SK-N-MC (cell line): ENCODE measurements around the gene GMDS.

Experiments used
- DNase-seq: peaks from one replicate; pipeline ENCODE4 v3.0.0-alpha.2; 2011; ENCODE audit warnings: low read depth, low spot score
- H3K27ac ChIP-seq: fragments of 200-600 bp; sonication (generic); 2 replicates; pipeline ENCODE4 v1.5.1; 2016; ENCODE audit warnings: mixed run types
- H3K36me3 ChIP-seq: fragments of 200-600 bp; sonication (generic); 2 replicates; pipeline ENCODE4 v1.6.1; 2017; ENCODE audit warnings: antibody characterized with exemption, low read length, mixed read lengths; ENCODE audit not compliant: insufficient read depth
- H3K4me3 ChIP-seq: fragments of 200-600 bp; sonication (generic); 2 replicates; pipeline ENCODE4 v1.5.1; 2016
- H3K9ac ChIP-seq: fragments of 200-600 bp; sonication (generic); 2 replicates; pipeline ENCODE4 v1.8.0; 2017; ENCODE audit warnings: mixed run types, mixed read lengths; ENCODE audit not compliant: insufficient read length
- H3K9me3 ChIP-seq: fragments of 200-600 bp; sonication (generic); 2 replicates; pipeline ENCODE4 v1.6.1; 2017; ENCODE audit warnings: low read depth, mild to moderate bottlenecking, antibody characterized with exemption, low read length, moderate library complexity, mixed read lengths
- EZH2 ChIP-seq: fragments of 200-600 bp; sonication (generic); IDR thresholded peaks from one replicate; pipeline ENCODE4 v1.6.1; 2017; ENCODE audit warnings: antibody characterized with exemption
- FOXP2 ChIP-seq: optimal IDR thresholded peaks from 2 replicates; pipeline ENCODE3; 2011; ENCODE audit warnings: mild to moderate bottlenecking, moderate library complexity; ENCODE audit not compliant: insufficient read depth; ENCODE audit errors: extremely low read length, control extremely low read depth
- POLR2AphosphoS5 ChIP-seq: IDR thresholded peaks from 2 replicates; pipeline ENCODE4 v1.6.1; 2012; ENCODE audit warnings: mild to moderate bottlenecking, low read depth, low read length, borderline replicate concordance

Gene GMDS

DNA sequence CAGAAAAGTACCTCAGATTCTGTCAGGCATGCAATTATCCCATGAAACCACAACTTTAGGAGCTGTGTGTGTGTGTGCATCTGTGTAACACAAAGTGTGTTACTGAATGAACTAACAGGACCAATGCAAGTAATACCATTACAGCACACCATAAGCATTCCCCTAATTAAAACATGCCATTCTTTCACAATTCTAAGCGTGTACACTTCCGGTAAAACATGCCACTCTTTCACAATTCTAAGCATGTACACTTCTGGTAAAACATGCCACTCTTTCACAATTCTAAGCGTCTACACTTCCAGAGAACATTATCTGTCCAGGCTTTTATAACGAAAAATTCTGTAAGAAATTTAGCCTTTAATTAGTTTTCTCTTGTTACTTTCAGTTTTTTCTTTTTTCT lies 238.2 kb downstream of the GMDS start:
- Histone ChIP-seq H3K4me3 (no peak overlapping the region), H3K9me3 (no peaks in the 10 kb centered on the region), H3K27ac (no peak overlapping the region), H3K36me3 (no peaks in the 10 kb centered on the region), H3K9ac (no peak overlapping the region)
- TF ChIP-seq EZH2 (no peak), FOXP2 (no peak), POLR2AphosphoS5 (no peak)
- peak; percentile 18 for DNase-seq

DNA sequence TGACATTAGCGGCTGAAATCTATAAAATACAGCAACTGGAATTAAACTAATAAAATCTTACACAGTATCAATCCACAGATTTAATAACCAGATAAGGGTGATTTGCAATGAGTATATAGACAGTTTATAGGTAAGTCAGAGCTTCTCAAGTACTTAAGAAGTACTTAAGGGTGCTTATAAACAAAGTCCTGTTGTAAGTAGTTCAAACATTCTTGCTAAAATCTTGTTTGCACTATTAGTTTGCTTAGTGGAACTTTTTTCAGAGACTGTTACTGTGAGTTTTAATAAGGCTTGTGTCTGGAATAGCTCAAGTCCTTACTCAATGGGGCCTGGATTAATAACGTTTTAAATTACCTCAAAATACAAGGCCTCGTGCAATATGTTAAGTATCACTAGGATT lies 240.5 kb downstream of the GMDS start:
- H3K36me3 ChIP-seq: no peaks in the 10 kb centered on the region
- H3K27ac ChIP-seq: no peak overlapping the region
- TF ChIP-seq EZH2: no peak
- no peak for TF ChIP-seq FOXP2
- no peak for TF ChIP-seq POLR2AphosphoS5
- no peak overlapping the region for H3K9ac ChIP-seq
- DNase-seq: no peak
- H3K4me3 ChIP-seq: no peak overlapping the region
- no peaks in the 10 kb centered on the region for H3K9me3 ChIP-seq

- Histone ChIP-seq H3K4me3 (no peak overlapping the region), H3K36me3 (no peaks in the 10 kb centered on the region), H3K9ac (no peak overlapping the region), H3K27ac (no peak overlapping the region), H3K9me3 (no peaks in the 10 kb centered on the region)
- no peak for TF ChIP-seq POLR2AphosphoS5
- no peak for TF ChIP-seq EZH2
- TF ChIP-seq FOXP2: no peak
- DNase-seq: no peak
Observed at GRCh38 chr6:2000962-2001361, 244.4 kb downstream of the GMDS start.

- no peaks in the 10 kb centered on the region for H3K36me3 ChIP-seq
- DNase-seq: no peak
- H3K4me3 ChIP-seq: no peak overlapping the region
- no peak overlapping the region for H3K27ac ChIP-seq
- TF ChIP-seq EZH2 (no peak), FOXP2 (no peak), POLR2AphosphoS5 (no peak)
- no peak overlapping the region for H3K9ac ChIP-seq
- H3K9me3 ChIP-seq: no peaks in the 10 kb centered on the region
Observed at GRCh38 chr6:1997702-1998101, 247.7 kb downstream of the GMDS start.

- no peaks in the 10 kb centered on the region for H3K9me3 ChIP-seq
Observed at GRCh38 chr6:1995636-1996035, 249.8 kb downstream of the GMDS start.

DNA sequence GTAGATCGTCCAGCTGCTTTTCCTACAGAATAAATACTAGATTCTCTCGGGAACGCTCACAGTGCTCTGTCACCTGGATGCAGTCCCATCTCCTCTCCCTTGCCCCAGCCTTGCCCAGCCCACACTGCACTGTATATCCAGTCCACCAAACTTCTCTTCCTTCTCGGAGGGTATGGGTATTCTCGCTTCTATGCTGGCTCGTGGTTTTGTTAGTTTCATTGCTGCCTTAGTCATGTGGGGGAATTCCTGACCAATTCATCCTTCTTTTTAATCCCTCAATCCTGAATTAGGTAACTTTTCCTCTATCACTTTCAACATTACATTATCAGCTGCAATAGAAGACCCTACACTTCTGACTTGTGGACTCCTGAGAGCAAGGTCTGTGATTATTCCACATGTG lies 252.4 kb downstream of the GMDS start:
- no peak overlapping the region for H3K4me3 ChIP-seq
- H3K9me3 ChIP-seq: no peaks in the 10 kb centered on the region
- H3K9ac ChIP-seq: no peak overlapping the region
- no peaks in the 10 kb centered on the region for H3K36me3 ChIP-seq
- no peak overlapping the region for H3K27ac ChIP-seq
- no peak for DNase-seq
- TF ChIP-seq POLR2AphosphoS5 (no peak), EZH2 (no peak)

More at GRCh38 chr6:1995636-1996035, 249.8 kb downstream of the GMDS start:
- no peak for TF ChIP-seq EZH2
- TF ChIP-seq FOXP2: no peak
- no peak for TF ChIP-seq POLR2AphosphoS5
- H3K9ac ChIP-seq: no peak overlapping the region
- no peaks in the 10 kb centered on the region for H3K36me3 ChIP-seq
- H3K4me3 ChIP-seq: no peak overlapping the region
- H3K27ac ChIP-seq: no peak overlapping the region
- no peak for DNase-seq

GRCh38 chr6:1991332-1991878 lies 254.0 kb downstream of the GMDS start:
- H3K36me3 ChIP-seq: no peaks in the 10 kb centered on the region
- no peaks in the 10 kb centered on the region for H3K9me3 ChIP-seq
- no peak overlapping the region for H3K9ac ChIP-seq
- no peak for DNase-seq
- TF ChIP-seq POLR2AphosphoS5 (no peak), FOXP2 (no peak), EZH2 (no peak)
- no peak overlapping the region for H3K4me3 ChIP-seq
- H3K27ac ChIP-seq: no peak overlapping the region

DNA sequence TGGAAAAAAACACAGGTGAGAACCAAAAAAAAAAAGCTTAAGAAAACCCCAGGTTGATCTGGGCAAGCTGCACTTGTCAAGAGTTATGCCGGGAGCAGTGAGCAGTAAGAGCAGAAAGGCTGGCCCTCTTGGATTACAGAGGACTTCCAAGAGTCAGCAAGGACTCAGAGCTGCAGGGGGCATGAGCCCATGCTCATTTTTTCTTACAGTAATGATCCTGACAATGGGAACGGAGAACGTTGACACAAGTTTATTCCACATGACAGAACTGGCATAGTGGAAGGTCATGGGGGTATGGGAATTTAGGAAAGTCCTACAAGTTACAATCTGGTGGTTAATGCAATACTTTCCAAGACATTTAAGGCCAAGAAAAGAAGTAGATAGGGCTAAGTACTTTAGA lies 256.6 kb downstream of the GMDS start:
- Histone ChIP-seq H3K27ac (no peak overlapping the region), H3K9ac (no peak overlapping the region), H3K9me3 (no peaks in the 10 kb centered on the region), H3K4me3 (no peak overlapping the region), H3K36me3 (no peaks in the 10 kb centered on the region)
- no peak for DNase-seq
- no peak for TF ChIP-seq FOXP2

GRCh38 chr6:1987640-1988039 lies 257.8 kb downstream of the GMDS start:
- DNase-seq: no peak
- Histone ChIP-seq H3K4me3 (no peak overlapping the region), H3K9ac (no peak overlapping the region), H3K27ac (no peak overlapping the region), H3K9me3 (no peaks in the 10 kb centered on the region), H3K36me3 (no peaks in the 10 kb centered on the region)
- TF ChIP-seq EZH2 (no peak), POLR2AphosphoS5 (no peak), FOXP2 (no peak)
